ENCODE results near the gene APLN.

APLN gene

GRCh38 chrX:129659861-129660260 is 5.1 kb upstream of the APLN start:
- DNase-seq: no peak

GRCh38 chrX:129659141-129659540 is 4.4 kb upstream of the APLN start:
- no peak for DNase-seq

GRCh38 chrX:129658429-129658828 is 3.7 kb upstream of the APLN start:
- DNase-seq: no peak

GRCh38 chrX:129655547-129656249 is 942 bp upstream of the APLN start:
- no peak for DNase-seq

GRCh38 chrX:129653971-129654651 is 645 bp downstream of the APLN start:
- DNase-seq: no peak

- DNase-seq: no peak
Measured at GRCh38 chrX:129653181-129653970, 1.4 kb downstream of the APLN start.

- DNase-seq: no peak
Measured at GRCh38 chrX:129652565-129653169, 2.1 kb downstream of the APLN start.

GRCh38 chrX:129651756-129652564 is 2.8 kb downstream of the APLN start:
- no peak for DNase-seq

GRCh38 chrX:129650821-129651510 is 3.8 kb downstream of the APLN start:
- DNase-seq: no peak

GRCh38 chrX:129650183-129650689 is 4.5 kb downstream of the APLN start:
- DNase-seq: no peak

- no peak for DNase-seq
Measured at GRCh38 chrX:129649268-129650182, 5.2 kb downstream of the APLN start.

GRCh38 chrX:129648514-129649267 is 6.1 kb downstream of the APLN start:
- DNase-seq: no peak

GRCh38 chrX:129647418-129648410 is 7.0 kb downstream of the APLN start:
- no peak for DNase-seq

GRCh38 chrX:129646566-129647417 is 8.0 kb downstream of the APLN start:
- no peak for DNase-seq

GRCh38 chrX:129642641-129643040 is 12.1 kb downstream of the APLN start:
- no peak for DNase-seq

GRCh38 chrX:129641941-129642340 is 12.8 kb downstream of the APLN start:
- DNase-seq: no peak

GRCh38 chrX:129641469-129641868 is 13.3 kb downstream of the APLN start:
- DNase-seq: no peak

Data from activated CD4-positive, CD25-positive, alpha-beta regulatory T cell treated with anti-CD3 and anti-CD28 coated beads, Interleukin-2, amount 50 U/mL, for 72 hours (primary cell).